SK-N-MC (cell line): ENCODE results near the gene ACSBG1.
"Not testable (repeated sequence)": the region's sequence is repeated elsewhere in the genome, so short reads cannot be mapped to it uniquely, and the experiment has no call there.

Experiments
- DNase-seq: peaks from one replicate; pipeline ENCODE4 v3.0.0-alpha.2; 2011; ENCODE audit warnings: low read depth, low spot score
- H3K27ac ChIP-seq: fragments of 200-600 bp; sonication (generic); 2 replicates; pipeline ENCODE4 v1.5.1; 2016; ENCODE audit warnings: mixed run types
- H3K36me3 ChIP-seq: fragments of 200-600 bp; sonication (generic); 2 replicates; pipeline ENCODE4 v1.6.1; 2017; ENCODE audit warnings: antibody characterized with exemption, low read length, mixed read lengths; ENCODE audit not compliant: insufficient read depth
- H3K4me3 ChIP-seq: fragments of 200-600 bp; sonication (generic); 2 replicates; pipeline ENCODE4 v1.5.1; 2016
- H3K9ac ChIP-seq: fragments of 200-600 bp; sonication (generic); 2 replicates; pipeline ENCODE4 v1.8.0; 2017; ENCODE audit warnings: mixed run types, mixed read lengths; ENCODE audit not compliant: insufficient read length
- H3K9me3 ChIP-seq: fragments of 200-600 bp; sonication (generic); 2 replicates; pipeline ENCODE4 v1.6.1; 2017; ENCODE audit warnings: low read depth, mild to moderate bottlenecking, antibody characterized with exemption, low read length, moderate library complexity, mixed read lengths
- EZH2 ChIP-seq: fragments of 200-600 bp; sonication (generic); IDR thresholded peaks from one replicate; pipeline ENCODE4 v1.6.1; 2017; ENCODE audit warnings: antibody characterized with exemption
- FOXP2 ChIP-seq: optimal IDR thresholded peaks from 2 replicates; pipeline ENCODE3; 2011; ENCODE audit warnings: mild to moderate bottlenecking, moderate library complexity; ENCODE audit not compliant: insufficient read depth; ENCODE audit errors: extremely low read length, control extremely low read depth
- POLR2AphosphoS5 ChIP-seq: IDR thresholded peaks from 2 replicates; pipeline ENCODE4 v1.6.1; 2012; ENCODE audit warnings: mild to moderate bottlenecking, low read depth, low read length, borderline replicate concordance

Gene ACSBG1

GRCh38 chr15:78157203-78157602, 77.2 kb downstream of the ACSBG1 start:
- peaks cover 22% of the 10 kb centered on the region for H3K36me3 ChIP-seq
- no peak overlapping the region for H3K9ac ChIP-seq
- DNase-seq = no peak
- no peaks in the 10 kb centered on the region for H3K9me3 ChIP-seq
- H3K27ac ChIP-seq = peak overlapping the region; percentile 25; the same call in 1 of the 2 replicates
- H3K4me3 ChIP-seq = no peak overlapping the region
- TF ChIP-seq POLR2AphosphoS5 (no peak), FOXP2 (no peak), EZH2 (no peak)

DNA sequence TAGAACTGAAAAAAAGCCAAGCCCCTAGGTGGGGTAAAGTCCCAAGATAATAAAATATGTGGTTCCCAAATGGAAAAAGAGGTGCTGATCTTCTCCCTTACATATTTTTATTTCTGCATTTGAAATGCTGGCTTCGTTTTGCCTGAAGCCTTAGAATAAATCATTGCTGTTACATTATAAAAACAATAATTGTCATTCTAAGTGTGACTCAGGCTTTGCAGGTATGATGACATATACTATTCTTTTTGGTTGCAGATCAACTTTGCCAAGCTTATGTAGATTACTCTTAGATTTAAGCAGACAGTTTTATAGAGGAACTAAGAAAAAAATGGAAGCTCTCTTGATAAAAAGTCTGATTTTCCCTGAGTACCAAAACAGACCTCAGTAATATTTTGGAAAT, 77.7 kb downstream of the ACSBG1 start:
- no peak overlapping the region for H3K4me3 ChIP-seq
- H3K9me3 ChIP-seq = no peaks in the 10 kb centered on the region
- peak overlapping the region; percentile 25; the same call in 1 of the 2 replicates for H3K27ac ChIP-seq
- no peak for TF ChIP-seq EZH2
- no peak for TF ChIP-seq POLR2AphosphoS5
- no peak for TF ChIP-seq FOXP2
- H3K36me3 ChIP-seq = peaks cover 22% of the 10 kb centered on the region
- no peak for DNase-seq
- H3K9ac ChIP-seq = no peak overlapping the region

GRCh38 chr15:78155355-78155939, 78.9 kb downstream of the ACSBG1 start:
- H3K36me3 ChIP-seq = peaks cover 11% of the 10 kb centered on the region
- DNase-seq = peak; percentile 58
- no peak for TF ChIP-seq POLR2AphosphoS5
- no peaks in the 10 kb centered on the region for H3K9me3 ChIP-seq
- peak overlapping the region; percentile 51 for H3K9ac ChIP-seq
- H3K4me3 ChIP-seq = peak overlapping the region; percentile 71
- peak overlapping the region; percentile 94 for H3K27ac ChIP-seq

GRCh38 chr15:78154955-78155354, 79.4 kb downstream of the ACSBG1 start:
- H3K27ac ChIP-seq = peak overlapping the region; percentile 94
- peaks cover 9% of the 10 kb centered on the region for H3K36me3 ChIP-seq
- peak overlapping the region; percentile 71 for H3K4me3 ChIP-seq
- H3K9ac ChIP-seq = no peak overlapping the region
- TF ChIP-seq POLR2AphosphoS5 (no peak), FOXP2 (no peak), EZH2 (no peak)
- DNase-seq = no peak
- no peaks in the 10 kb centered on the region for H3K9me3 ChIP-seq

GRCh38 chr15:78151075-78151474, 83.3 kb downstream of the ACSBG1 start:
- H3K27ac ChIP-seq, DNase-seq, H3K9me3 ChIP-seq, H3K4me3 ChIP-seq, H3K36me3 ChIP-seq, H3K9ac ChIP-seq: not testable (repeated sequence)

GRCh38 chr15:78149805-78150751, 84.3 kb downstream of the ACSBG1 start:
- TF ChIP-seq POLR2AphosphoS5 (no peak), FOXP2 (no peak), EZH2 (no peak)
- no peak for DNase-seq
- Histone ChIP-seq H3K9ac (peak overlapping the region; percentile 78), H3K9me3 (no peaks in the 10 kb centered on the region), H3K36me3 (no peaks in the 10 kb centered on the region), H3K4me3 (peak overlapping the region; percentile 86), H3K27ac (no peak overlapping the region)

DNA sequence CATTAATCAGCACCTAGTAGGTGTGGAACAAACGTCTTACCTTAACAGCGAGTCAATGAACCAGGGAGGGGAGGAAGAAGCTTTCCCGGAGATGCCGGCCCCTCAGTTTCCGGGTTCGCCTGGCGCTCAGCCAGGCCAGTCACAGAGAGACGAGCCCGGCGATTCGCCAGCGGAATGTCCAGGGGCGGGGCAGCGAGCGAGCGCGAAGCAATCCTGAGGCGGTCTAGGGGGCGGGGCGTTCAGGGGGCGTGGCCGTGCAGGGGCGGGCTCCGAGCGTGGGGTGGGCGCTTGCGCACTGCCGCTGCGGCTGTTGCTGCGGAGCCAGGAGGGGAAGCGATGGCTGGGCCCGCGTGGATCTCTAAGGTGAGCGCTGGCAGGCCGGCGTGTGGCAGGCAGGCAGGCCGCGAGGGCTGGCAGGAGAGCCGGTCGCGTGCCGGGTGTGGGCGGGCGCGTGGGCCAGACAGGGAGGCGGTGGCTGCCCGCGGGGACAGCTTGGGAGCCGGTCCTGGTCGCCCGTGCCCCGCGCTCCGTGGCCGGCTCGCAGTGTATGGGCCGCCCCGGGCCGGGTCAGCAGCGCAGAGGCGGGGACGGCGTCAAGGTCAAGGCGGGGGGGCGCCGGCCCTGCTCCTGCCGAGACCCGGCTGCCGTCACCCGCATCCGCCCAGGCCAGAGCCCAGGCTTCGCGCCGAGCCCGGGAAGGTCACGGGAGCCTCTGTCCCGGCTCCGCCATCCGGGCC, 85.1 kb downstream of the ACSBG1 start, which contains the start of gene IDH3A:
TSS of gene IDH3A (plus strand) at position 295 of the 737 bp plus-strand sequence. CDS start at position 337, 42 bp downstream.
- DNase-seq = peak; percentile 57
- no peaks in the 10 kb centered on the region for H3K36me3 ChIP-seq
- H3K9me3 ChIP-seq = no peaks in the 10 kb centered on the region
- H3K27ac ChIP-seq = no peak within 1 kb of the TSS
- peak within 1 kb of the TSS; percentile 83 for H3K9ac ChIP-seq
- peak within 1 kb of the TSS; percentile 86 for H3K4me3 ChIP-seq
- TF ChIP-seq POLR2AphosphoS5 (peak; percentile 94), FOXP2 (no peak)

DNA sequence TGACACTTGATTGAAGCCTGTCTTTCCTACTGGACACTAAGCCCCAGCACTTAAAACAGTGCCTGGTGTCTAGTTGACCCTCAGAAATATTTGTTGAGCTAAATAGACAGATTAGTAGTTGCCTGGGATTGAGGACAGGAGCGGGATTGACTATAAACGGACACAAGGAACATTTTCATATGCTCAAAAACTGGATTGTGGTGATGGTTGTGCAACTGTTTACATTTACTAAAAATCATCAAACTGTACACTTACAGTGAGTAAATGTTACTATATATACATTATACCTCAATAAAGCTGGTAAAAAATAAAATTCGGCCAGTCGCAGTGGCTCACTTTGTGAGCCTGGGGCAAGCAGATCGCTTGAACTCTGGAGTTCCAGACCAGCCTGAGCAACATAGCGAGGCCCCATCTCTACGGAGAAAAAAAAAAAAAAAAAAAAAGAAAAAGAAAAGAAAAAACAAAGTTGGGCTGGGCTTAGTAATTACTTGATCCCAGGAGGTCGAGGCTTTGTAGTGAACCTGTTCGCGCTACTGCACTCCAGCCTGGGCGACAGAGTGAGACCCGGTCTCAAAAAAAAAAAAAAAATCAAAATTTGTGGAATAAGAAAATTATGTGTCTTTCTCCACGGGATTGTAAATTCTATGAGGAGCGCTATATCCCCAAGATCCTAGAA, 85.8 kb downstream of the ACSBG1 start:
- H3K4me3 ChIP-seq = peak overlapping the region; percentile 86
- no peak for DNase-seq
- H3K27ac ChIP-seq = no peak overlapping the region
- H3K36me3 ChIP-seq = no peaks in the 10 kb centered on the region
- H3K9me3 ChIP-seq = no peaks in the 10 kb centered on the region
- no peak for TF ChIP-seq EZH2
- no peak for TF ChIP-seq POLR2AphosphoS5
- no peak for TF ChIP-seq FOXP2
- peak overlapping the region; percentile 83 for H3K9ac ChIP-seq
